ENCODE data around the gene DOCK9.
A peak's percentile ranks its signal among the peaks of the same experiment; 100 is the strongest.

The DOCK9 gene

GRCh38 chr13:98842070-98842469 is 135.8 kb downstream of the DOCK9 start:
- peak; percentile 23 for DNase-seq

- peak; percentile 38 for DNase-seq
These were observed 137.8 kb downstream of the DOCK9 start for GRCh38 chr13:98839856-98840769.

- no peak for DNase-seq
These were observed 139.1 kb downstream of the DOCK9 start for GRCh38 chr13:98838776-98839175.

GRCh38 chr13:98837896-98838295 is 140.0 kb downstream of the DOCK9 start:
- DNase-seq = no peak

- DNase-seq = no peak
These were observed 142.7 kb downstream of the DOCK9 start for GRCh38 chr13:98835156-98835555.

- no peak for DNase-seq
These were observed 143.5 kb downstream of the DOCK9 start for GRCh38 chr13:98834254-98834960.

- no peak for DNase-seq
These were observed 146.6 kb downstream of the DOCK9 start for GRCh38 chr13:98831236-98831635.

- no peak for DNase-seq
These were observed 148.3 kb downstream of the DOCK9 start for GRCh38 chr13:98829541-98829940.

- DNase-seq = no peak
These were observed 149.2 kb downstream of the DOCK9 start for GRCh38 chr13:98828614-98829013.

- no peak for DNase-seq
These were observed 150.4 kb downstream of the DOCK9 start for GRCh38 chr13:98827449-98827848.

GRCh38 chr13:98826146-98826545 is 151.7 kb downstream of the DOCK9 start:
- DNase-seq = no peak

- DNase-seq = no peak
These were observed 152.2 kb downstream of the DOCK9 start for GRCh38 chr13:98825659-98826058.

- DNase-seq = no peak
These were observed 153.3 kb downstream of the DOCK9 start for GRCh38 chr13:98824376-98825160.

GRCh38 chr13:98823442-98823841 is 154.4 kb downstream of the DOCK9 start:
- DNase-seq = no peak

- no peak for DNase-seq
These were observed 155.6 kb downstream of the DOCK9 start for GRCh38 chr13:98822225-98822606.

- DNase-seq = no peak
These were observed 156.3 kb downstream of the DOCK9 start for GRCh38 chr13:98821372-98822224.

- DNase-seq = no peak
These were observed 157.0 kb downstream of the DOCK9 start for GRCh38 chr13:98820744-98821371.

GRCh38 chr13:98820300-98820699 is 157.6 kb downstream of the DOCK9 start:
- no peak for DNase-seq

- no peak for DNase-seq
These were observed 158.4 kb downstream of the DOCK9 start for GRCh38 chr13:98819382-98820010.

- no peak for DNase-seq
These were observed 161.5 kb downstream of the DOCK9 start for GRCh38 chr13:98816406-98816805.

- DNase-seq = no peak
These were observed 163.9 kb downstream of the DOCK9 start for GRCh38 chr13:98813993-98814392.
